Upper lobe of right lung (tissue), 1 donor: Measurements from ENCODE around the gene CLK4. TPM values are rescaled to one million over a fixed set of nuclear protein-coding genes. Genes with fewer than 3 reads are reported as not detected.
"Not testable (repeated sequence)": the region's sequence is repeated elsewhere in the genome, so short reads cannot be mapped to it uniquely, and the experiment has no call there.

Experiments
- ATAC-seq: fragments of 200-7000 bp; cut with Tn5 transposase; one replicate; pipeline ENCODE4 v1.9.1; 2020; ENCODE audit warnings: mild to moderate bottlenecking, moderate library complexity
- DNase-seq: peaks from one replicate; pipeline ENCODE4 v3.0.0-alpha.2; 2020
- H3K27ac ChIP-seq: fragments of 200-600 bp; one replicate; pipeline ENCODE4 v1.8.0; 2022
- H3K27me3 ChIP-seq: fragments of 200-600 bp; one replicate; pipeline ENCODE4 v1.8.0; 2022; ENCODE audit warnings: mild to moderate bottlenecking
- H3K36me3 ChIP-seq: fragments of 200-600 bp; one replicate; pipeline ENCODE4 v1.8.0; 2022
- H3K4me1 ChIP-seq: fragments of 200-600 bp; one replicate; pipeline ENCODE4 v1.8.0; 2022
- H3K4me3 ChIP-seq: fragments of 200-600 bp; one replicate; pipeline ENCODE4 v1.8.0; 2022; ENCODE audit warnings: mild to moderate bottlenecking
- H3K9me3 ChIP-seq: fragments of 200-600 bp; one replicate; pipeline ENCODE4 v1.8.0; 2022
- intact Hi-C: fragments of 100-400 bp; cut with DNase I; formaldehyde crosslinking; loops from one replicate; pipeline ENCODE4 v1.11.0; 2022
- total RNA-seq: library from RNA; stranded (reverse); fragmentation: NEBNext Ultra II Directional; extraction: Animal tissue kit (Norgen Biotek cat#: 25700); gene quantifications from one replicate; pipeline ENCODE4 v1.2.1, GENCODE V29; 2021
- TF ChIP-seq, protein P1 (sequence below): fragments of 200-600 bp; IDR thresholded peaks from one replicate; pipeline ENCODE4 v1.8.0; 2022; ENCODE audit warnings: antibody characterized with exemption
- donor health status: DM: no; HTN: yes; CAD: no; lungs with severe emphysema.

The CLK4 gene
- total RNA-seq, 1 donor from 2014 or later = 35.4 TPM

DNA sequence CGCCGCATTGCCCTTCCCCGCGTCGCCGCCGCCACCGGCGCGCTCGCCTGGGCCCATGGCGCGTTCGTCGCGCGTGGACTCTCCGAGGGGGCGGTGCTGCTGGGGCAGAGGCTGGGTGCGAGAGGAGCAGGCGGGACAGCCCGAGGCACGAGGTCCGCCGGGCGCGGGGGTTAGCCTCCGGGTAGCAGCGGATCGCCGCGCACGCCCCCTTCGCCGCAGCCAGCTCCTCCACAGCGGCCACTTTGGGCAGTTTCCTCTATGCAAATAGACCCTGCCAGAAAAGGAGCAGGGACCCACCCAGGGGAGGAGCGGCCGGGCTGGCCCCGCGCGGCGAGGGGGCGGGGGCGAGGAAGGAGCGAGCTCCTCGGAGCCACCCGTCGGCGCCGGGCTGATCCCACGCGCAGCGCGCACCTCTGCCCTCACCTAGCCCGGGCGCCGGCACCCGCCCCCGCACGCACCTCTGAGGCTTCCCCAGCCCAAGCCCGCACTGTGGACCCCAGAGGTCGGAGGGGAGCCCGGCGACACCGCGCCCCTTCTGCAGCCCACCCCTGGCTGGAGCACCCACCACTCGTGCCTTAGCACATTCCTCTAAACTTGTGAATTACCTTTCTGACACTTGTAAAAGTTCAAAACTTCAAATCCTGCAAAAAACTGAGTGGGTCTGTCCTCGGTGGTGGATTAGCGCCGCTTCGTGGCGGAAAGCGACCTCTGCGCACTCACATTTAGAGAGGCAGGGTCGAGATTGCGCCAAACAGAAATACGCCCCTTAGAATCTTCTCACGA lies 36.5 kb downstream of the CLK4 start, which contains the start of gene COL23A1:
Gene COL23A1, minus strand, starts transcription at position 253 of the 783 bp plus-strand sequence.
- Histone ChIP-seq H3K9me3 (peaks cover 4% of the 10 kb centered on the region), H3K4me1 (peaks cover 11% of the 10 kb centered on the region), H3K27ac (no peak within 1 kb of the TSS), H3K27me3 (peaks cover 11% of the 10 kb centered on the region), H3K36me3 (no peaks in the 10 kb centered on the region), H3K4me3 (peak within 1 kb of the TSS; percentile 49)
- intact Hi-C loops = loop anchor here (10.0 kb wide), 1 partner anchor 146 kb away; no protein-coding TSS in a partner anchor
- ATAC-seq (peak; percentile 72), DNase-seq (peak; percentile 73)
- TF ChIP-seq, protein P1, sequence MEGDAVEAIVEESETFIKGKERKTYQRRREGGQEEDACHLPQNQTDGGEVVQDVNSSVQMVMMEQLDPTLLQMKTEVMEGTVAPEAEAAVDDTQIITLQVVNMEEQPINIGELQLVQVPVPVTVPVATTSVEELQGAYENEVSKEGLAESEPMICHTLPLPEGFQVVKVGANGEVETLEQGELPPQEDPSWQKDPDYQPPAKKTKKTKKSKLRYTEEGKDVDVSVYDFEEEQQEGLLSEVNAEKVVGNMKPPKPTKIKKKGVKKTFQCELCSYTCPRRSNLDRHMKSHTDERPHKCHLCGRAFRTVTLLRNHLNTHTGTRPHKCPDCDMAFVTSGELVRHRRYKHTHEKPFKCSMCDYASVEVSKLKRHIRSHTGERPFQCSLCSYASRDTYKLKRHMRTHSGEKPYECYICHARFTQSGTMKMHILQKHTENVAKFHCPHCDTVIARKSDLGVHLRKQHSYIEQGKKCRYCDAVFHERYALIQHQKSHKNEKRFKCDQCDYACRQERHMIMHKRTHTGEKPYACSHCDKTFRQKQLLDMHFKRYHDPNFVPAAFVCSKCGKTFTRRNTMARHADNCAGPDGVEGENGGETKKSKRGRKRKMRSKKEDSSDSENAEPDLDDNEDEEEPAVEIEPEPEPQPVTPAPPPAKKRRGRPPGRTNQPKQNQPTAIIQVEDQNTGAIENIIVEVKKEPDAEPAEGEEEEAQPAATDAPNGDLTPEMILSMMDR = peak; percentile 65

DNA sequence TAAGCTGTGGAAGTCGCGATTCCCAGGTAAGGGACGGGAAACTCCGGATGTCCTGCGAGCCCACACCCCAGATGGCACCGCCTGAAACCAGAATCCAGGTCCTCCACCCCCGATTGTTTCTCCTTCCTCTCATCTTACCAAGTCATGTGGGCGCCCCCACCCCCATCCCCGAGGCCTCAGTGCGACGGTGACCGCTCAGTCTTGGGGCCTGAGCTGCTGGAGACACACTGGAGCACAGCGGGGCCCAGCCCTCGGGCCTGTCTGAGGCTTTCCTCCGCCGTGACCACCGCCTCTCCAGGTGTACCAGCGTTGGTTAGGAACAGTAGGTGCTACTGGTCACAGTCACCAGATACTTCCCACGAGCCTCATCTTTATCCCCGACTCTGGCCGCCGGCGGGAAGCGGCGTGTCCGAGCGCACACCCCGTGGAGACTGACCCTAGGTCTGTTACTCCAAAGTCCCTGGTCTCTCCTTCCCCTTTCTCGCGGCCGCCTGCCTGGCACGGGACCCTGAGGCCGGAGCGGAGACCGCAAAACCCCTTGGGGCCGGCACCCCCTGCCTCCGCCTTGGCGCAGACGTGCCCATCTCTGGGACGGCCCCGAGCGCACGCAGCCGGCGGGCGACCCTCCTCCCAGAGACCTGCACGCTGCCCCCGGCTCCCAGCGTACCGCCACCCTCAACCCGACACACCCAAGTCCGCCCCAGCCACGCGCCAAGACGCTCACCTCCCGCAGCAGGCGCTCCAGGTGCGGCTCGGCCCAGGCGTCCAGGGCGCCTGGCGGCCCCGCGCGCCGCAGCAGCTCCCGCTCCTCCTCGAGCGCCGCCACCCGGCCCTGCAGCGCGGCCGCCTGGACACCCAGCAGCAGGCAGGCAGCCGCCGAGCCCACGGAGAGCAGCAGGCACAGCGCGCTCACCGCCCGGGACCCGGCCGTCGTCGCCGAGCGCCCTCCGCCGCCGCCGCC lies 37.4 kb downstream of the CLK4 start:
- TF ChIP-seq, protein P1 = no peak
- Histone ChIP-seq H3K36me3 (no peaks in the 10 kb centered on the region), H3K4me1 (peaks cover 11% of the 10 kb centered on the region), H3K4me3 (peak overlapping the region; percentile 49), H3K9me3 (no peaks in the 10 kb centered on the region), H3K27me3 (peaks cover 11% of the 10 kb centered on the region), H3K27ac (no peak overlapping the region)
- intact Hi-C loops = loop anchor here (10.0 kb wide), 1 partner anchor 145 kb away; no protein-coding TSS in a partner anchor
- DNase-seq = peak; percentile 73
- peak; percentile 48 for ATAC-seq

DNA sequence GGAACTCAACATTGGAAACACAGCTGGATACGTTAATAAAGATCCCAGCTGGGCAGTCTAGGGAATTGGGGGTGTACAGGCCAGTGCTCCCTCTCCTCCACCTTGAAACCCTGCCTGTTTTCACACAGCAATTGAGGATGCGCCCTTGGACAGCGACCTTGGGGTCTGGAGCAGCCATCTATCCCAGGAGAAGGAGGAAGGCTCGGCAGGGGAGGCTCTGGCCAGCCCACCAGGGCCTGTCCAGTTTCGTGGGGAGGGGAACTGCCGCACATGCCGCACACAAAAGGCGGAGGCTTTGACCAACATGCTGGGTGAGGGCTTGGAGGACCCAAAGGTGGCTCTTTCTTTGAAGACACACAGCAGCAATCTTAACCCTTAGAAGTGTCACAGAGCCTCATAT lies 38.1 kb downstream of the CLK4 start:
- H3K36me3 ChIP-seq = no peaks in the 10 kb centered on the region
- TF ChIP-seq, protein P1 = no peak
- no peak overlapping the region for H3K27ac ChIP-seq
- H3K9me3 ChIP-seq = no peaks in the 10 kb centered on the region
- H3K27me3 ChIP-seq = peaks cover 11% of the 10 kb centered on the region
- ATAC-seq = no peak
- no peak for DNase-seq
- H3K4me3 ChIP-seq = no peak overlapping the region
- H3K4me1 ChIP-seq = peaks cover 11% of the 10 kb centered on the region
- intact Hi-C loops = no loop called here

DNA sequence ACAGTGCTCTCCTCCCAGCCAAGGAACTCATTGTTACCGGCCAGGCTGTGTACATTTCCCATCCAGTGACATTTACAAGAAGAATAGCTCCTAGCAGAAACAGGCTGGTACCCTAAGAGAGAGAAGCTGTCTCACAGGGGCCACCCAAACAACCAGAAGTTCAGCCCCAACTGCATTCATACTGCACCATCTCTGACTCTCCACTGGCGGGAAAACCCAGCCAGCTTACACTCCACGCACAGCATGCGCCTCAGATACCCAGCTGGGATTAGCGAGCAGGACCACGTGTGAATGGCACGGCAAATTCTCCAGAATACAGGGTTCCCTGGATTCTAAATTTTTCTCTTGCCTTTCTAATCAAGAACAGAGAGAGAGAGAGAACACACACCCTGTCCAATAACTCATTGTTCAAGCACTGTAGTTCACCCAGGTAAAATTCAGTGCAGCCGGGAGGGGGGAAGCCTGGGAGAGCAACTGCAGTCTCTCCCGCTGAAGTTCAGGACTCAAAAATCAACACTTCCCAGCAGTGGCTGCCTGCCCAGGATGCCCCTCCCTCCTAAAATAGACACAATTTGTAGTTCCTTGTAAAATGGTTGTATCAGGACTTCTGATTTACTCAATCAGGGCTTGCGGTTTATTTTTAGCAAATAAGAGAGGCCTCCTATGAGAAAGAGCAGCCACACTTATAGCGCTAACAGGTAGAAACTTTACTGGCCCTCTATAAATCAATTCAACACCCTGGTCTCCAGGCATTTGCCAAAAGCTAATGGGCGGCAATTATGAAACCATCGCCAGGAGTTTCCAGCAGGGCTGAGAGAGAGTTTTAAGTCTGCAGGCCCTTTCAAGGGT lies 38.9 kb downstream of the CLK4 start:
- intact Hi-C loops = no loop called here
- ATAC-seq = no peak
- no peak for DNase-seq
- no peaks in the 10 kb centered on the region for H3K9me3 ChIP-seq
- TF ChIP-seq, protein P1 = no peak
- H3K27ac ChIP-seq = no peak overlapping the region
- H3K4me1 ChIP-seq = peaks cover 11% of the 10 kb centered on the region
- H3K4me3 ChIP-seq = no peak overlapping the region
- peaks cover 11% of the 10 kb centered on the region for H3K27me3 ChIP-seq
- H3K36me3 ChIP-seq = no peaks in the 10 kb centered on the region

DNA sequence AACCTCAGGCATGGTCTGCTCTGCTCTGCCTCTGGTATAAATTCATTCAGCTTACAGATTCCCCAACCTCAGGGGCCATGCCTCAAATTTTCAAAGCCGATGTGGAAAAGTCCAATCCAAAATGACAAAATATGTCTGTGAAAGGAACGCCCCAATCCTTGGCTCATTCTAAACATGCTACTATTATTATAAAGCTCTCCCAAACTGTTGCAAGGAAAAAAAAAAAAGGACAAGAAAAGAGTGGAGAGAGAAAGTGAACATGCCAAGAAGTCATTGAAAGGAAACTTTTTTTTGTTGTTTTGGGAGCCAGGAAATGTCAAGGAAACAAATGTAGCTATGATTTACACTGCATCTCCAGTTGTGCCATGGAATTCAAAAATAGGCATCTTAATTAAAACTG lies 40.5 kb downstream of the CLK4 start:
- Histone ChIP-seq H3K27me3 (peaks cover 11% of the 10 kb centered on the region), H3K4me1 (peaks cover 11% of the 10 kb centered on the region), H3K36me3 (no peaks in the 10 kb centered on the region), H3K4me3 (no peak overlapping the region), H3K9me3 (no peaks in the 10 kb centered on the region), H3K27ac (no peak overlapping the region)
- no peak for ATAC-seq
- intact Hi-C loops = no loop called here
- TF ChIP-seq, protein P1 = no peak
- no peak for DNase-seq

DNA sequence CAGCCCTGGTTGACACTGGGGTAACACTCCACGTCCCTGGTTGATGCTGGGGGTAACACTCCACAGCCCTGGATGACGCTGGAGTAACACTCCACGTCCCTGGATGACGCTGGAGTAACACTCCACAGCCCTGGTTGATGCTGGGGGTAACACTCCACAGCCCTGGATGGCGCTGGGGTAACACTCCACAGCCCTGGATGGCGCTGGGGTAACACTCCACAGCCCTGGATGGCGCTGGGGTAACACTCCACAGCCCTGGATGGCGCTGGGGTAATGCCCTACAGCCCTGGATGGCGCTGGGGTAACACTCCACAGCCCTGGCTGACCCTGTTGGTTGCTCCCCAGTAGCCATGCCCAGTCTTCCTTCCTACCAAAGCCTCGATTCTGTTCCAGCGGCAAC lies 41.4 kb downstream of the CLK4 start:
- H3K27ac ChIP-seq, H3K4me3 ChIP-seq, H3K4me1 ChIP-seq, H3K9me3 ChIP-seq, intact Hi-C loops, H3K36me3 ChIP-seq: not testable (repeated sequence)
- DNase-seq = peak; percentile 80
- H3K27me3 ChIP-seq = peaks cover 11% of the 10 kb centered on the region
- ATAC-seq = peak; percentile 87
